HEK293 (cell line): ENCODE data around the gene AKT1.
A peak's percentile ranks its signal among the peaks of the same experiment; 100 is the strongest.

Source experiments
- CTCF ChIA-PET: fragments of 350-600 bp; formaldehyde crosslinking; extraction: SDS; loops from one replicate; lab custom pipeline; 2021; ENCODE audit warnings: antibody characterized with exemption; lab: Yijun Ruan, JAX
- POLR2A ChIA-PET: fragments of 300-600 bp; formaldehyde crosslinking; extraction: SDS; loops from one replicate; lab custom pipeline; 2020; ENCODE audit warnings: antibody characterized with exemption, inconsistent platforms; lab: Yijun Ruan, JAX
- H3K27ac ChIP-seq: fragments of 200-500 bp; sonication (Bioruptor generic); 2 replicates; pipeline ENCODE4 v1.5.1; 2014; ENCODE audit warnings: low read depth, low read length, control low read depth, inconsistent platforms; ENCODE audit errors: extremely low read depth
- H3K36me3 ChIP-seq, 2 experiments: fragments of 200-500 bp in 1 of 2; sonication (Bioruptor generic) in 1 of 2; 1 replicate in 1 of 2; 2 replicates in 1 of 2; pipeline ENCODE4 v1.5.1; 2014 to 2017; ENCODE audit warnings: inconsistent platforms in 2 of 2, low read length in 2 of 2; ENCODE audit not compliant: control insufficient read depth in 2 of 2, insufficient read depth in 1 of 2
- H3K4me1 ChIP-seq: fragments of 200-500 bp; sonication (Bioruptor generic); 2 replicates; pipeline ENCODE4 v1.5.1; 2014; ENCODE audit warnings: mild to moderate bottlenecking, low read length, inconsistent platforms; ENCODE audit not compliant: control insufficient read depth, insufficient read depth
- H3K4me3 ChIP-seq: 2 replicates; pipeline ENCODE4 v1.5.1; 2011; ENCODE audit warnings: low read depth, mild to moderate bottlenecking, control low read depth, low read length, moderate library complexity
- H3K9me3 ChIP-seq: fragments of 200-500 bp; sonication (Bioruptor generic); 2 replicates; pipeline ENCODE4 v1.5.1; 2014; ENCODE audit warnings: low read depth, low read length, inconsistent platforms; ENCODE audit not compliant: control insufficient read depth, insufficient read depth
- BCL11A ChIP-seq: fragments of 450-650 bp; formaldehyde crosslinking; IDR thresholded peaks from 2 replicates; pipeline ENCODE4 v1.5.1; 2016; ENCODE audit warnings: low read depth, missing biosample characterization, missing genetic modification characterization
- GLIS2 ChIP-seq: fragments of 450-650 bp; formaldehyde crosslinking; IDR thresholded peaks from 2 replicates; pipeline ENCODE4 v1.5.1; 2016; ENCODE audit warnings: missing biosample characterization, missing genetic modification characterization
- ZBTB20 ChIP-seq: fragments of 450-650 bp; formaldehyde crosslinking; IDR thresholded peaks from 2 replicates; pipeline ENCODE4 v1.5.1; 2016; ENCODE audit warnings: missing biosample characterization, missing genetic modification characterization
- ZBTB8A ChIP-seq: fragments of 450-650 bp; formaldehyde crosslinking; IDR thresholded peaks from 2 replicates; pipeline ENCODE4 v1.5.1; 2016; ENCODE audit warnings: missing biosample characterization, missing genetic modification characterization
- ZFP69B ChIP-seq: fragments of 450-650 bp; formaldehyde crosslinking; IDR thresholded peaks from 2 replicates; pipeline ENCODE4 v1.5.1; 2016; ENCODE audit warnings: missing biosample characterization, missing genetic modification characterization
- ZNF112 ChIP-seq: fragments of 450-650 bp; formaldehyde crosslinking; IDR thresholded peaks from 2 replicates; pipeline ENCODE4 v1.5.0; 2017; ENCODE audit warnings: missing biosample characterization, missing genetic modification characterization
- ZNF169 ChIP-seq: fragments of 450-650 bp; formaldehyde crosslinking; IDR thresholded peaks from 2 replicates; pipeline ENCODE4 v1.5.1; 2016; ENCODE audit warnings: missing biosample characterization, missing genetic modification characterization
- ZNF214 ChIP-seq: fragments of 450-650 bp; formaldehyde crosslinking; IDR thresholded peaks from 2 replicates; pipeline ENCODE4 v1.5.1; 2017; ENCODE audit warnings: missing biosample characterization, mild to moderate bottlenecking, missing genetic modification characterization, borderline replicate concordance
- ZNF341 ChIP-seq: fragments of 450-650 bp; formaldehyde crosslinking; IDR thresholded peaks from 2 replicates; pipeline ENCODE4; 2016; ENCODE audit warnings: low read depth, missing biosample characterization, missing genetic modification characterization
- ZNF37A ChIP-seq: fragments of 450-650 bp; IDR thresholded peaks from 2 replicates; pipeline ENCODE4 v1.5.1; 2018; ENCODE audit warnings: missing biosample characterization, missing genetic modification characterization
- ZNF398 ChIP-seq: fragments of 450-650 bp; formaldehyde crosslinking; IDR thresholded peaks from 2 replicates; pipeline ENCODE4 v1.5.1; 2017; ENCODE audit warnings: missing biosample characterization, missing genetic modification characterization
- ZNF555 ChIP-seq: fragments of 450-650 bp; formaldehyde crosslinking; conservative IDR thresholded peaks from 2 replicates; pipeline ENCODE4 v1.5.1; 2017; ENCODE audit warnings: missing biosample characterization, mild to moderate bottlenecking, missing genetic modification characterization, inconsistent platforms
- ZNF610 ChIP-seq: fragments of 450-650 bp; formaldehyde crosslinking; IDR thresholded peaks from 2 replicates; pipeline ENCODE4 v1.5.1; 2016; ENCODE audit warnings: missing biosample characterization, missing genetic modification characterization, borderline replicate concordance
- ZNF692 ChIP-seq: fragments of 450-650 bp; formaldehyde crosslinking; IDR thresholded peaks from 2 replicates; pipeline ENCODE4 v1.5.1; 2016; ENCODE audit warnings: missing biosample characterization, missing genetic modification characterization
- ZNF792 ChIP-seq: fragments of 450-650 bp; formaldehyde crosslinking; IDR thresholded peaks from 2 replicates; pipeline ENCODE4 v1.5.1; 2016; ENCODE audit warnings: missing biosample characterization, missing genetic modification characterization
- ZSCAN23 ChIP-seq: fragments of 450-650 bp; formaldehyde crosslinking; IDR thresholded peaks from 2 replicates; pipeline ENCODE4 v1.5.1; 2016; ENCODE audit warnings: missing biosample characterization, missing genetic modification characterization

AKT1 gene

GRCh38 chr14:104797115-104798044, 1.8 kb upstream of the AKT1 start:
- peaks cover 14% of the 10 kb centered on the region for H3K4me1 ChIP-seq
- TF ChIP-seq ZBTB20 (tag by site-specific recombination), result peak; percentile 44; the same call in 1 of the 2 replicates
- no peak for TF ChIP-seq ZNF792 (tag by site-specific recombination)
- no peak for TF ChIP-seq ZNF37A (tag by site-specific recombination)
- peak; percentile 33 for TF ChIP-seq ZNF341 (tag by site-specific recombination)
- TF ChIP-seq ZNF214, result no peak
- peak; percentile 27; the same call in 1 of the 2 replicates for TF ChIP-seq GLIS2
- TF ChIP-seq ZBTB8A (tag by site-specific recombination), result no peak
- TF ChIP-seq ZNF692 (tag by site-specific recombination), result peak; percentile 95
- peak; percentile 83 for TF ChIP-seq ZFP69B (tag by site-specific recombination)
- TF ChIP-seq ZNF112 (tag by site-specific recombination), result no peak
- ChIA-PET CTCF (no interaction called here), POLR2A (interaction anchor here (0.5 kb wide), 1 partner anchor 694 kb away, joined by 4 read pairs; no protein-coding TSS in a partner anchor)
- H3K9me3 ChIP-seq, result no peaks in the 10 kb centered on the region
- H3K36me3 ChIP-seq, result peaks cover 0 to 11% of the 10 kb centered on the region in 2 experiments; a peak in 1 of 3 replicates
- H3K27ac ChIP-seq, result no peak overlapping the region
- H3K4me3 ChIP-seq, result no peak overlapping the region

GRCh38 chr14:104796687-104797081, 1.1 kb upstream of the AKT1 start:
- Histone ChIP-seq H3K4me1 (peaks cover 14% of the 10 kb centered on the region), H3K27ac (no peak overlapping the region), H3K36me3 (peaks cover 0 to 18% of the 10 kb centered on the region in 2 experiments; a peak in 1 of 3 replicates), H3K4me3 (no peak overlapping the region), H3K9me3 (no peaks in the 10 kb centered on the region)
- CTCF ChIA-PET, result no interaction called here
- POLR2A ChIA-PET, result interaction anchor here (0.6 to 1.1 kb wide), 2 partner anchors 12 to 44 kb away, joined by 3 to 8 read pairs; partner anchors contain the start of gene SIVA1
- TF ChIP-seq ZBTB8A (tag by site-specific recombination) (0 out of 2 replicates have a peak, but pooled peaks have one; percentile 11), ZNF555 (no peak), ZNF398 (tag by site-specific recombination) (no peak), ZNF169 (tag by site-specific recombination) (no peak), ZNF610 (tag by site-specific recombination) (no peak), ZSCAN23 (tag by site-specific recombination) (no peak), BCL11A (tag by site-specific recombination) (no peak)
